Measurements from ENCODE around the gene DCAF8.
"Not testable (repeated sequence)": the region's sequence is repeated elsewhere in the genome, so short reads cannot be mapped to it uniquely, and the experiment has no call there.

DCAF8 gene

DNA sequence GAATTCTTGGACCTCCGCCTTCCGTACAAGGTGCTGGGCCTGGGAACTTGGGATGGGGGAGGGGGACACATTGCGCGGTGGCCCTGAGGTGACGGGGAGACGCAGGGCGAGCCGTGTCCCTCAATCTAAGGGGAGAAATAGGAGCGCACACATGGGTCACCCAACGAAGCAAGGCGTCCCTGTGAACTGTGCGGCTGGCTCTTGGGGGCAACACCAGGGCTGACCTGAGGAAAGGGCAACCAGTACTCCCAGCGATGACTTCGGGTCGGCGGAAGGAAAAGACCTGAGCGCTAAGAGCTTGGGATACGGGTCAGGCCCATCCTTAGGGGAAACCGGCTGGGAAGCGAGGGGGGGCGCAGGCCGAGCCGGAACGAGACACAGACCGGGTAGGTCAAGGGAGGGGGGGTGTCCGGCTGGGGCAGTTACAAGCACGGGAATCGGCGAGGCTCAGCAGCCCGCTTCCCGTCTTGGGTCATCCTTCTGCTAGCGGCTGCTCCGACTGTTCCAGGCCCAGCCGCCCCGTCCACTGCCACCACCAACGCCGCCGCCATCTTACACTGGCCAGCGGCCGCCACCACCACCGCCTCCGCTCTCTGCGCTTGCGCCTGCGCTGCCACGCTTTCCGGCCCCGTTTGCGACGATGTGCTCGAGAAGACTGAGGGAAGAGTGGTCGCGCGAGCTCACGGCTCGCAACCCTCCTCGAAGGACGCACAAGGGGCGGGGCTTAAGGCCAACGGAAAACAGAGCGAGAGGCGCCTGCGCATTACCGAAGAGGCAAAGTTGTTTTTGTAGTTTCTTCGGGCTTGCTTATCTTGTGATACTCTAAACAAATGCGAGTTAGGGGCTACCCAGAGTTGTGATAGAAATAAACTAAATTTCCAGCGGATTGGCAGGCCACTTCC is at the start of gene DCAF8:
Gene DCAF8 (minus strand): TSS at position 657 of the 902 bp plus-strand sequence. CDS start 18,541 bp downstream, outside the sequence.
- Mint-ChIP-seq H3K9me3 (no peaks in the 10 kb centered on the region), H3K27ac (peak within 1 kb of the TSS; percentile 99), H3K27me3 (peaks cover 3% of the 10 kb centered on the region), H3K4me1 (ENCODE audit: low read depth) (peaks cover 30% of the 10 kb centered on the region), H3K4me3 (peak within 1 kb of the TSS; percentile 95), H3K36me3 (ENCODE audit: low read depth) (peaks cover 39% of the 10 kb centered on the region)
- intact Hi-C loops (cut with micrococcal nuclease), result loop anchor here (1.0 kb wide), 1 partner anchor 23 kb away; the partner anchor contains the start of gene PEX19

DNA sequence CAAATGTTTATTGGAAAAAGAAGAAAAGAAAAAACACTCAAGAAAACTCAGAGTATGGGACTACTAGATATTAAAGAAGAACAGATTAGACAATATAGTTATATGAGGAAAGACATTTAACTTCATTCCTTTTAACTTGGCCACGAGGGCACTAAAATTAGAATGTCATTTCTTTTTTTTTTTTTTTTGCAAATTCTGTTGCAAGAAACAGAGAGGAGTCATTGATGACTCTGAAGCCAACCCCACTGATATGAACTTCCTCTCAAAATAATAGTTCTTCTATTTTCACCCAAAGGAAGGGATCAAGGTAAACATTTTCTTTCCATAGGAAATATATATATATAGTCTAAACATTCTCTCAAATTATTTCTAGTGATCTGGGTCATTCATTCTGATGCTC is 47.2 kb upstream of the DCAF8 start:
- Mint-ChIP-seq H3K4me3 (no peak overlapping the region), H3K36me3 (ENCODE audit: low read depth) (peaks cover 100% of the 10 kb centered on the region), H3K27me3 (no peaks in the 10 kb centered on the region), H3K27ac (no peak overlapping the region), H3K4me1 (ENCODE audit: low read depth) (no peaks in the 10 kb centered on the region), H3K9me3 (no peaks in the 10 kb centered on the region)
- intact Hi-C loops (cut with micrococcal nuclease), result no loop called here

DNA sequence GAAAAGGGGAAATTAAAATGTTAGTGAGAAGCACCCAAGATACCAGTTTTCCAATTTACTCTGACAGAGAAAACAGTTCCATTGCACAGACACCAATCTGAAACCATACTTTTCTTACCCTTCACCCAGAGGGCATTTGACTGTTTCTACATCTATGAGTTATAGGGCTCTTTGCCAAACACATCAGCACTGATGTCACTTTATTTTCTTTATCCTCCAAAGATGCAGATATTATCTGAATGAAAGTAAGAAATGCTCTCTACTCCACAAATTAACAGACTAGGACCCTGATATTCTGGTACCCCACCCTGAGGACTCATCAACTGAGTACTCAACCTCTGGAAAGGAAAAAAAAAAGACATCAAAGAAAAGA is 46.8 kb upstream of the DCAF8 start:
- Mint-ChIP-seq H3K27ac (no peak overlapping the region), H3K27me3 (no peaks in the 10 kb centered on the region), H3K9me3 (no peaks in the 10 kb centered on the region), H3K4me1 (ENCODE audit: low read depth) (no peaks in the 10 kb centered on the region), H3K36me3 (ENCODE audit: low read depth) (peaks cover 100% of the 10 kb centered on the region), H3K4me3 (no peak overlapping the region)
- intact Hi-C loops (cut with micrococcal nuclease), result no loop called here

DNA sequence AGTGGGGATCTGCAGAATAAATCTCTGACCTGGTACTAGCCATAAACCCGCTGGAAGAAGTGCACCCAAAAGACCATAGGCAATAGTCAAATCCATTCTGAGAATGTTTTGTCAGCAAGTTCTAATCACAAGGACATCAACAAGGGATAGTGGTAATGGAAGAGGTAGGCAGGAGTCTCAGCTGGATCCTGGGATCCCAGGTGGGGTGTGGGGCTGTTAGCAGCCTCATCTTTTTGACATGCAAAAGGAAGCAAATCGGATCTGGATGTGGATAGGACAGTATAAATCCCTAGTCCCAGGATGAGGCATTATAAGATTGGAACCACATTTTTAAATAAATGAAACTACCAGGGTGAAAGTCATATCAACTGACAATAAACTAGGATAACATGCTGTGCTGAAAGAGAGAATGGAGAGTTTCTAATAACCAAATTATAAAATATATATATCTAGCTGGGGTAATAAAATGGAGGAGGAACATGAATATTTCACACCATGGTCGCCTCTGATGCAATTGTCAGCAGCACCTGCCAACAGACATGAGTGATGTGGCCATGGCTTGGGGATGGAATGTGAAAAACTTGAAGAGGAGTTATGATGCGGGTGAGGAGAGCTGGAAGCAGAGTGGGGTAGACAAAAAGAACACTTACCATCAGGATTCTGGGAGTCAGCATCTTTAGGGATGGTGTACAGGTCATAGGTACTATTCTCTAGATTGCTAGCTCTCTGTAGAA is 46.3 kb upstream of the DCAF8 start:
- Mint-ChIP-seq H3K4me1 (ENCODE audit: low read depth) (no peaks in the 10 kb centered on the region), H3K27ac (no peak overlapping the region), H3K27me3 (no peaks in the 10 kb centered on the region), H3K36me3 (ENCODE audit: low read depth) (peaks cover 100% of the 10 kb centered on the region), H3K9me3 (no peaks in the 10 kb centered on the region), H3K4me3 (no peak overlapping the region)
- intact Hi-C loops (cut with micrococcal nuclease), result no loop called here

DNA sequence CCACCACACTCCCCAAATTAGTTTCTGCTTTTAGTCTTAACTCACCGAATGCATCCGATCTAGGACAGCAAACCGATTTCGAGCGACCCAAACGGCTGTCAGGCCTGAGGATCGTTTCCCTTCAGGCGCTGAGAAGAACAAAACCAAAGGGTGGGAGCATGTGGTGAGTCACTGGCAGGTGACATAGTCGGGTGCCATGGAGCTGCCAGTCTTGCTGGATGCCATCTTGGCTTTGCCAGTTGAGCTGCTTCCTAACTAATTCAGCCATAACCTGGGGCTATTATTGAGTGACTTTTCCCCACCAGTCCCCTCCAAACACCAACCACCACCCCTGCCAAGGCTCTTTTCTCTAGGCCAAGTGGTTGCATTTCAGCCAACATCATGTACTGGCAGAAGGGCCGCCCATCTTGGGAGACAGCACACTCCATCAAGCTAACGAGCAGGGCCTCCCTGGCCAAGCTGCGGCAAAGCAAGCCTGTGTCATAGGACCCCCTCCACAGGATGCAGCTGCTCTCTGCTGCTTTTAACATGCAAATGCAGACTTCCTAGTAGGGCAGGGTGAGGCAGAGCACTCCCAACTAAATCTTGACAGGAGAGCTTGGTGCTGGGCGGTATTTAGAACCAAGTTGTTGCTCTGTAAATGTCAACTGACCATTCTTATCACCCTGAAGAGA is 44.9 kb upstream of the DCAF8 start:
- H3K27ac Mint-ChIP-seq, result no peak overlapping the region
- no peaks in the 10 kb centered on the region for H3K4me1 Mint-ChIP-seq (ENCODE audit: low read depth)
- peaks cover 100% of the 10 kb centered on the region for H3K36me3 Mint-ChIP-seq (ENCODE audit: low read depth)
- no peaks in the 10 kb centered on the region for H3K27me3 Mint-ChIP-seq
- H3K4me3 Mint-ChIP-seq, result no peak overlapping the region
- no peaks in the 10 kb centered on the region for H3K9me3 Mint-ChIP-seq
- intact Hi-C loops (cut with micrococcal nuclease), result no loop called here

DNA sequence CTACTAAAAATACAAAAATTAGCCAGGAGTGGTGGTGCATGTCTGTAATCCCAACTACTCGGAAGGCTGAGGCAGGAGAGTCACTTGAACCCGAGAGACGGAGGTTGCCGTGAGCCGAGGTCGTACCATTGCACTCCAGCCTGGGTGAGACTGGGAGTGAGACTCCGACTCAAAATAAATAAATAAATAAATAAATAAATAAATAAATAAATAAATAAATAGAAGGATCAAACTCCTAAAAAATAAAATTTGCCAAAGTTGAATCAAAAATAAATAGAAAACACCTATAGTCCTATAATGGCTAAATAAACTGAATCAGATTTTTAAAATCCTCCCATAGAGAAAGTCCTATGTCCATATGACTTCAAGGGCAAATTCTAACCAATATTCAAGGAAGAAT is 37.8 kb upstream of the DCAF8 start:
- H3K4me1 Mint-ChIP-seq (ENCODE audit: low read depth), result no peaks in the 10 kb centered on the region
- H3K9me3 Mint-ChIP-seq, result no peaks in the 10 kb centered on the region
- intact Hi-C loops (cut with micrococcal nuclease), result no loop called here
- H3K4me3 Mint-ChIP-seq, result no peak overlapping the region
- no peak overlapping the region for H3K27ac Mint-ChIP-seq
- peaks cover 91% of the 10 kb centered on the region for H3K36me3 Mint-ChIP-seq (ENCODE audit: low read depth)
- H3K27me3 Mint-ChIP-seq, result no peaks in the 10 kb centered on the region

DNA sequence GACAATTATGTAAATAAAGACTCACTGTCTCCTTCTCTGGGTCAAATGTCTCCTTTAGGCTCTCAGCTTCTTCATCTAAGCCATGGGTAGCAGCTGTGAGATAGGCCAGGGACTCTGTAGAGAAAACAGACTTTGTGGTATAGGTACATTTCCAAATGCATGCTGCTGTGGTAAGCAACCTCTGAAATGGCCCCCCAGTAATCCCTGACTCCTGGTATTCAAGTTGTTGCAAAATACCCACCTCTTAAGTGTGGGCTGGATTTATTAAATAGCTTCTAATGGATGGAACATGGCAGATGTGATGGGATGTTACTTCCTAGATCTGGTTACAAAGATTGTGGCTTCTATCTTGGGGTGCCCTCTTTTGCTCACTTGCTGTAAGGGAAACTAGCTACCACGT is 33.7 kb upstream of the DCAF8 start:
- Mint-ChIP-seq H3K9me3 (no peaks in the 10 kb centered on the region), H3K4me1 (ENCODE audit: low read depth) (peaks cover 21% of the 10 kb centered on the region), H3K27me3 (no peaks in the 10 kb centered on the region), H3K27ac (no peak overlapping the region), H3K36me3 (ENCODE audit: low read depth) (peaks cover 97% of the 10 kb centered on the region), H3K4me3 (no peak overlapping the region)
- intact Hi-C loops (cut with micrococcal nuclease), result loop anchor here (5.0 kb wide), 1 partner anchor 36 kb away; no protein-coding TSS in a partner anchor

DNA sequence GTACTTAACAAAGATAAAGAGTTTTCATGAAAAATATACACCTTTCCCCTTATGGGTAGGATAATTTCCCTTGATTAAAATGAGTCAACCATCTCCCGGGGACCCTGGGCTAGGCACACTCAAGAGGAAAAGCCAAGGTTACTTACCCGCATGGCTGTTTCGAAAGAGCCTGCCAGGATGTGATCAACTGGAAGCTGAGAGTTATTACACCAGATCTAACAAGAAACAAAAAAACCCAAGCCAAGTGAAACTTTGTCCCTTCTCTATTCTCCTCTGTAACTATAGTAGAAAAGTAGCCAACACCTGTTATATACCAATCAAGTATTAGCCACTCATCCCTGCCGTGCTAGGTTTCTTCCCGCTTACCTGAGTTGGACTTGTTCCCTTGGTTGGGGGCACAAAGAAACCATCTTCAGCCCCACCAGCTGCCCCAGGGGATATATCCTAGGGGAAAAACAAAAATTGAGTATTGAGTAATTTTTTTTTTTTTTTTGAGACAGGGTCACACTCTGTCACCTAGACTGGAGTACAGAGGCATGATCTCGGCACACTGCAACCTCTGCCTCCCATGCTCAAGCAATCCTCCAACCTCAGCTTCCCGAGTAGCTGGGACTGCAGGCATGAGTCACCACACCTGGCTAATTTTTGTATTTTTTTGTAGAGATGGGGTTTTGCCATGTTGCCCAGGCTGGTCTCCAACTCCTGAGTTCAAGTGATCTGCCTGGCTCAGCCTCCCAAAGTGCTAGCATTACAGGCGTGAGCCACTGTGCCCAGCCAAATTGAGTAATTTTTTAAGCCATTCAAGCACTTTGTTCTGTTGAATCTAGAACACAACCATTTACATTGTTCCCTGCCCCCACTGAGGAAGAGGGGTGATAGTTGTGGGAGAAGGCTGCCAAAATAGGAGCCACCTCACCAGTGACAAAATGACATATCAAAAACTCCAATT is 30.9 kb upstream of the DCAF8 start:
- intact Hi-C loops (cut with micrococcal nuclease), result loop anchor here (5.0 kb wide), 1 partner anchor 84 kb away; no protein-coding TSS in a partner anchor
- no peaks in the 10 kb centered on the region for H3K9me3 Mint-ChIP-seq
- peaks cover 98% of the 10 kb centered on the region for H3K36me3 Mint-ChIP-seq (ENCODE audit: low read depth)
- peaks cover 21% of the 10 kb centered on the region for H3K4me1 Mint-ChIP-seq (ENCODE audit: low read depth)
- no peaks in the 10 kb centered on the region for H3K27me3 Mint-ChIP-seq
- H3K27ac Mint-ChIP-seq, result peak overlapping the region; percentile 52
- H3K4me3 Mint-ChIP-seq, result no peak overlapping the region

DNA sequence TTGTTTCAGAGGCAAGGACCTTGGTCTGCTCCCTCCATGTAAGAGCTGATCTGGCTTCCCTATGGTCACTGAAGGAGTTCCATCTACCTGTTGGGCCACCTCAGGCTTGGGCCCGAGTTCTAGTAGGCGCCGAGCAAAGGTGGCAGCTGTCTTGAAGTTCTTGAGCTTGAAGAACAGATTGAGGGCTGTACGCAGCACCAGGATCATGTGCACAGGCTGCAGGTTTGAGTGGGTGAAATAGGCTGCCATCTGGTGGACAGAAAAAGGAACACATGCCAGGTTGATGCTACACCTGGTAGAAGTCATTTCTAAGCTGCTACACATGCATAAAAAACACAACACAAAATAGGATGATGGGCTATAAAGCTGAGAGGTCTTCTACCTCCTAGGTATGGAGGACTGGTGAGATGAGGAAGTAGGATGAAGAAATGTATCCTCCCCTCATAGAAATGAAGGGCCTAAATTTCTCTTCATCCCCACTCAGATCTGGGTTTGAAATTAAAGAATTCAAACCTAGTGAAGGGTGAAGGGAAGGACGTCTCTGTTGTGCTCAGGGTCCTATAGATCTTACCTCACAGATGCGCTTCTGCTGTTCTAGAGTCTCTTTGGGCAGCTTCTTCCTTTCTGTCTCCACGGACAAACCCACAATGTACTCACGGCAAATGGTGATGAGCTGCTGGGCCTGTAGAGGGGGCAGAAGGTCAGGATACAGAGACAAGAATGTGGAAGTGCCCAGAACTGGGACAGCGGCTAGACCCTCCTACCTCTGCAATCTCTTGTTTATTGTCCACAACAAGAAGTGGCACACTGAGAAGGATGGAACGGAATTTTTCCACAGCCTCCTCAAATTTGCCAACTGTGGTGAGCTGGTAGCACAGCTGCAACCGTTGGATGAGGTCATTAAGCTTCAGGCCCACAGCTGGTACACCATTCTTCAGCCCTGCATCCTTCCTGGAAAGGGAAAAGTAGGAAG is 29.2 kb upstream of the DCAF8 start:
- Mint-ChIP-seq H3K27me3 (no peaks in the 10 kb centered on the region), H3K4me3 (no peak overlapping the region), H3K36me3 (ENCODE audit: low read depth) (peaks cover 86% of the 10 kb centered on the region), H3K4me1 (ENCODE audit: low read depth) (peaks cover 21% of the 10 kb centered on the region), H3K9me3 (no peaks in the 10 kb centered on the region), H3K27ac (peak overlapping the region; percentile 11)
- intact Hi-C loops (cut with micrococcal nuclease), result loop anchor here (2.0 to 5.0 kb wide), 2 partner anchors 86 to 191 kb away; no protein-coding TSS in a partner anchor

DNA sequence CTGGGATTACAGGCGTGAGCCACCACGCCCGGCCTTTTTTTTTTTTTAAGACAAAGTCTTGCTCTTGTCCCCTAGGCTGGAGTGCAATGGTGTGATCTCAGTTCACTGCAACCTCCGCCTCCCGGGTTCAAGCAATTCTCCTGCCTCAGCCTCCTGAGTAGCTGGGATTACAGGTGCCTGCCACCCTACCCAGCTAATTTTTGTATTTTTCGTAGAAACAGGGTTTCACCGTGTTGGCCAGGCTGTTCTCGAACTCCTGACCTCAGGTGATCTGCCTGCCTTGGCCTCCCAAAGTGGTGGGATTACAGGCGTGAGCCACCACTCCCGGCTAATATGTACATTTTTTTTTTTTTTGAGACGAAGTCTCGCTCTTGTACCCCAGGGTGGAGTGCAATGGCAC is 25.4 kb upstream of the DCAF8 start:
- peaks cover 60% of the 10 kb centered on the region for H3K36me3 Mint-ChIP-seq (ENCODE audit: low read depth)
- not testable (repeated sequence) for H3K4me3 Mint-ChIP-seq, H3K27ac Mint-ChIP-seq, H3K9me3 Mint-ChIP-seq, H3K27me3 Mint-ChIP-seq
- H3K4me1 Mint-ChIP-seq (ENCODE audit: low read depth), result peaks cover 38% of the 10 kb centered on the region
- intact Hi-C loops (cut with micrococcal nuclease), result loop anchor here (5.0 kb wide), 1 partner anchor 95 kb away; the partner anchor contains the start of gene CASQ1

DNA sequence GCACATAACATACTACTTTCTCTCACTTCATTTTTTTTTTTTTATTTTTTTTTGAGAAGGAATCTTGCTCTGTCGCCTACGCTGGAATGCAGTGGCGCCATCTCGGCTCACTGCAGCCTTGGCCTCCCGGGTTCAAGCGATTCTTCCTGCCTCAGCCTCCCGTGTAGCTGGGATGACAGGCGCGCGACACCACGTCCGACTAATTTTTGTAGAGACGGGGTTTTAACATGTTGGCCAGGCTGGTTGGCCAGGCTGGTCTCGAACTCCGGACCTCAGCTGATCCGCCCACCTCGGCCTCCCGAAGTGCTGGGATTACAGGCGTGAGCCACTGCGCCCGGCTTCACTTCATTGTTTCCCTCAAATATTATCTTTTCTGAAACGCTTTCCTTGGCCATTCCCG is 23.2 kb upstream of the DCAF8 start:
- Mint-ChIP-seq H3K9me3 (no peaks in the 10 kb centered on the region), H3K36me3 (ENCODE audit: low read depth) (peaks cover 60% of the 10 kb centered on the region), H3K27ac (no peak overlapping the region), H3K4me3 (no peak overlapping the region), H3K27me3 (no peaks in the 10 kb centered on the region), H3K4me1 (ENCODE audit: low read depth) (peaks cover 25% of the 10 kb centered on the region)
- intact Hi-C loops (cut with micrococcal nuclease), result loop anchor here (1.0 to 5.0 kb wide), 2 partner anchors 23 to 93 kb away; partner anchors contain the start of genes CASQ1 and DCAF8

DNA sequence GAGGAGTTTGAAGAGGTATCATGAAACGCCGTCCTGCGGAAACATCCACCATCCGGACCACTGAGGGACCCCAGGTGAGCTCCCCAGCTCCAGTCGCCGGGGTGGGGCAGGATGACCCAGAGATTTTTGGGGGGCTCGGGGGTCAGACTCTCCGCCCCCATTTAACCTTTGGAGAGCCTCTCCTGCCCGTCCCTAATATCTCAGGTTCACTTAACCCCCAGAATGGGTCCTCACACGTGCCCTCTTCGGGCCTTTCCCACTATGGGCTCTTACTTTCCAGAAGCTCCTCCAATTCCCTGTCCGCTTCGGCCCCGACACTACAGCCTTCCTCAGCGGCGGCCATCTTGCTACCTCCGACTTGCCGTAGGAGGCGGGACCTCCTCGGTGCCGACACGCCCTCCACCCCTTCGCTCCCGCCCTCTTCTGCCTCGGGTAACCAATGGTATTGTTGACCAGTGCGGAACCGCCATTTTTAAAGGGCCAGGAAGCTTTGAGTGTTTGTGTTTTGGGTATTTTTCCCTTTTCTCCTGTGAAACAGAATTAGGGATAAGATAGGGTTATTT is 22.5 kb upstream of the DCAF8 start, which contains the start of gene PEX19:
Gene PEX19 (minus strand): TSS at position 352 of the 563 bp plus-strand sequence. CDS start 9 bp downstream, at position 343.
- peaks cover 60% of the 10 kb centered on the region for H3K36me3 Mint-ChIP-seq (ENCODE audit: low read depth)
- peak within 1 kb of the TSS; percentile 99 for H3K4me3 Mint-ChIP-seq
- no peaks in the 10 kb centered on the region for H3K9me3 Mint-ChIP-seq
- no peaks in the 10 kb centered on the region for H3K27me3 Mint-ChIP-seq
- H3K4me1 Mint-ChIP-seq (ENCODE audit: low read depth), result peaks cover 25% of the 10 kb centered on the region
- intact Hi-C loops (cut with micrococcal nuclease), result loop anchor here (1.0 to 5.0 kb wide), 2 partner anchors 23 to 93 kb away; partner anchors contain the start of genes CASQ1 and DCAF8
- H3K27ac Mint-ChIP-seq, result peak within 1 kb of the TSS; percentile 93
